ENCODE data around the gene ARFGAP3.

The ARFGAP3 gene

DNA sequence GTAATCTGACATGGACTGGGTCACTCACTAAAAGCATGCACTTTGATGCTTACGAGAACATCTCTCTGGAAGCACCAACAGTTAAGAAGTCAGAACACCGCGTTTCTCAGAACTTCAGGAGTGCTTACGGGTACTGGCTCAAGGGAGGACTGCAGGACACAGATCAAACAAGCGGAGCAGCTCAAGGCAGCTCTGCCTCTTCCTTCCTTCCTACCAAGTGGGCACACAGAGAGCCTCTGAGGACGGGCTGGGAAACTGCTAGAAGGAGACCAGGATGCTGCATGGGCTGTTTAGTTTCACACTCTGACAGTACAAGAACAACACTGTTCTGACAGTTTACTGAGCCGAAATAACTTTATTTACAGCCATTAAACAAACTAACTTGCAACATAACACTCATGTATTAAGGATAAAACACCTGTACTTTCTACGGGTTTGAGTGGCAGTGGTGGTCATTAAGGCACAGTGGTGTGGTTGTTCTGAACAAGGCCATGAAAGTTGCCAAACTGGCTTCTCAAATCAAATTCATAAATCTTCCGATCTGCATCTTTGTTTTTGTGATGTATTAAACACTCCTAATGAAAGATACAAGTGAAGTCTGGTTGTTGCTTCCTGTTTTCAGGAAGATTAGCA lies 37.5 kb downstream of the ARFGAP3 start:
- ChIA-PET POLR2A (no interaction called here), CTCF (interaction anchor here (0.5 to 5.1 kb wide), 20 partner anchors 8 to 203 kb away, joined by 3 to 40 read pairs (median 5); no protein-coding TSS in a partner anchor)
- H3K27ac ChIP-seq (ENCODE audit: insufficient read depth in 1 of 2, low read depth in 1 of 2, low read length in 2 of 2, poor library complexity in 1 of 2, severe bottlenecking in 2 of 2), result no peak overlapping the region
- 72% methylated on average over 6 of the region's 9 CpGs for WGBS (ENCODE audit: insufficient coverage)
- H3K36me3 ChIP-seq (ENCODE audit: control insufficient read depth in 4 of 4, insufficient read depth in 4 of 4, low read length in 3 of 4), result peaks cover 5 to 31% (median 17%) of the 10 kb centered on the region in 4 experiments
- no peaks in the 10 kb centered on the region for H3K27me3 ChIP-seq (replicated peaks in 2 of 5; ENCODE audit: control insufficient read depth in 4 of 5, insufficient read depth in 5 of 5, low read length in 4 of 5)
- H3K4me3 ChIP-seq (ENCODE audit: control insufficient read depth in 1 of 7, extremely low read depth in 1 of 7, insufficient read depth in 4 of 7, low read depth in 2 of 7, low read length in 6 of 7), result peak overlapping the region in 2 of 7 experiments; percentile 50 to 54
- no peak for DNase-seq
- peaks cover 0 to 7% (median 3%) of the 10 kb centered on the region in 5 experiments for H3K9me3 ChIP-seq (ENCODE audit: control extremely low read depth in 1 of 5, control insufficient read depth in 4 of 5, insufficient read depth in 2 of 5, low read depth in 1 of 5, low read length in 4 of 5)
- H3K4me1 ChIP-seq (ENCODE audit: control extremely low read depth in 1 of 4, control insufficient read depth in 4 of 4, insufficient read depth in 4 of 4, low read length in 3 of 4), result peaks cover 0 to 5% (median under 1%) of the 10 kb centered on the region in 4 experiments

- Histone ChIP-seq H3K9me3 (ENCODE audit: control extremely low read depth in 1 of 5, control insufficient read depth in 4 of 5, insufficient read depth in 2 of 5, low read depth in 1 of 5, low read length in 4 of 5) (peaks cover 0 to 7% (median 3%) of the 10 kb centered on the region in 5 experiments), H3K4me3 (ENCODE audit: control insufficient read depth in 1 of 7, extremely low read depth in 1 of 7, insufficient read depth in 4 of 7, low read depth in 2 of 7, low read length in 6 of 7) (no peak overlapping the region), H3K4me1 (ENCODE audit: control extremely low read depth in 1 of 4, control insufficient read depth in 4 of 4, insufficient read depth in 4 of 4, low read length in 3 of 4) (peaks cover 0 to 10% (median 2%) of the 10 kb centered on the region in 4 experiments), H3K27me3 (replicated peaks in 2 of 5; ENCODE audit: control insufficient read depth in 4 of 5, insufficient read depth in 5 of 5, low read length in 4 of 5) (no peaks in the 10 kb centered on the region), H3K27ac (ENCODE audit: insufficient read depth in 1 of 2, low read depth in 1 of 2, low read length in 2 of 2, poor library complexity in 1 of 2, severe bottlenecking in 2 of 2) (no peak overlapping the region), H3K36me3 (ENCODE audit: control insufficient read depth in 4 of 4, insufficient read depth in 4 of 4, low read length in 3 of 4) (peaks cover 8 to 32% (median 18%) of the 10 kb centered on the region in 4 experiments)
- ChIA-PET CTCF (interaction anchor here (0.9 to 1.8 kb wide), 7 partner anchors 12 to 196 kb away, joined by 3 to 7 read pairs (median 3); no protein-coding TSS in a partner anchor), POLR2A (interaction anchor here (0.7 kb wide), 1 partner anchor 27 kb away, joined by 6 read pairs; no protein-coding TSS in a partner anchor)
- DNase-seq, result no peak
- WGBS (ENCODE audit: insufficient coverage), result 100% methylated on average over 1 of the region's 3 CpGs
Measured at GRCh38 chr22:42817556-42817955, 39.5 kb downstream of the ARFGAP3 start.

DNA sequence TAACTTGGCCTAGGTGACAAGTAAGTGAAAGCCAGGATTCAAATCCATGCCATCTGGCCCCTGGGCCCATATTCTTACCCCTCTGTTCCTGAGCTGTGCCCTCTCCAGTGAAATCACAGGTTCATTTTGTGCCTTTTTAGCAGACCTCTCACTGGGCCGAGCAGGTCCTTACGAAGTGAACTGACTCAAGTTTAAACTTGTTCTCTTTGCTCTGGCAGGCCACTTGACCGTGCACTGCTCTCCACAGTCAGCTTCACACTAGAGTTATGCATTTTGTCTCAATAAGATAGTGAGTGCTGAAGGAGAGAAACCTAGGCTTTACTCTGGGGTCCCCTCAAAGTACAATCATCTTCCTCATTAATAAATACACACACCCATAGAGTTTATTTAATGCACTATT lies 40.7 kb downstream of the ARFGAP3 start:
- H3K36me3 ChIP-seq (ENCODE audit: control insufficient read depth in 4 of 4, insufficient read depth in 4 of 4, low read length in 3 of 4), result peaks cover 4 to 25% (median 16%) of the 10 kb centered on the region in 4 experiments
- POLR2A ChIA-PET, result no interaction called here
- CTCF ChIA-PET, result interaction anchor here (1.0 to 1.8 kb wide), 7 partner anchors 18 to 195 kb away, joined by 3 to 7 read pairs (median 4); no protein-coding TSS in a partner anchor
- no peak for DNase-seq
- 92% methylated on average over 2 of the region's 3 CpGs for whole genome bisulfite sequencing (ENCODE audit: insufficient coverage)
- peaks cover 0 to 2% (median 0%) of the 10 kb centered on the region in 5 experiments for H3K9me3 ChIP-seq (ENCODE audit: control extremely low read depth in 1 of 5, control insufficient read depth in 4 of 5, insufficient read depth in 2 of 5, low read depth in 1 of 5, low read length in 4 of 5)
- H3K27ac ChIP-seq (ENCODE audit: insufficient read depth in 1 of 2, low read depth in 1 of 2, low read length in 2 of 2, poor library complexity in 1 of 2, severe bottlenecking in 2 of 2), result no peak overlapping the region
- no peak overlapping the region for H3K4me3 ChIP-seq (ENCODE audit: control insufficient read depth in 1 of 7, extremely low read depth in 1 of 7, insufficient read depth in 4 of 7, low read depth in 2 of 7, low read length in 6 of 7)
- peaks cover 0 to 10% (median 2%) of the 10 kb centered on the region in 4 experiments for H3K4me1 ChIP-seq (ENCODE audit: control extremely low read depth in 1 of 4, control insufficient read depth in 4 of 4, insufficient read depth in 4 of 4, low read length in 3 of 4)
- no peaks in the 10 kb centered on the region for H3K27me3 ChIP-seq (replicated peaks in 2 of 5; ENCODE audit: control insufficient read depth in 4 of 5, insufficient read depth in 5 of 5, low read length in 4 of 5)

- ChIA-PET CTCF (interaction anchor here (1.0 kb wide), 1 partner anchor 194 kb away, joined by 3 read pairs; no protein-coding TSS in a partner anchor), POLR2A (no interaction called here)
- H3K4me1 ChIP-seq (ENCODE audit: control extremely low read depth in 1 of 4, control insufficient read depth in 4 of 4, insufficient read depth in 4 of 4, low read length in 3 of 4), result peaks cover 0 to 7% (median 2%) of the 10 kb centered on the region in 4 experiments
- H3K36me3 ChIP-seq (ENCODE audit: control insufficient read depth in 4 of 4, insufficient read depth in 4 of 4, low read length in 3 of 4), result peaks cover 9 to 35% (median 22%) of the 10 kb centered on the region in 4 experiments
- peak overlapping the region in 1 of 2 experiments; percentile 27 for H3K27ac ChIP-seq (ENCODE audit: insufficient read depth in 1 of 2, low read depth in 1 of 2, low read length in 2 of 2, poor library complexity in 1 of 2, severe bottlenecking in 2 of 2)
- H3K27me3 ChIP-seq (replicated peaks in 2 of 5; ENCODE audit: control insufficient read depth in 4 of 5, insufficient read depth in 5 of 5, low read length in 4 of 5), result no peaks in the 10 kb centered on the region
- no peak overlapping the region for H3K4me3 ChIP-seq (ENCODE audit: control insufficient read depth in 1 of 7, extremely low read depth in 1 of 7, insufficient read depth in 4 of 7, low read depth in 2 of 7, low read length in 6 of 7)
- no peak for DNase-seq
- no peaks in the 10 kb centered on the region for H3K9me3 ChIP-seq (ENCODE audit: control extremely low read depth in 1 of 5, control insufficient read depth in 4 of 5, insufficient read depth in 2 of 5, low read depth in 1 of 5, low read length in 4 of 5)
- WGBS (ENCODE audit: insufficient coverage), result 100% methylated on average over 1 of the region's 2 CpGs
Measured at GRCh38 chr22:42814616-42815015, 42.5 kb downstream of the ARFGAP3 start.

GRCh38 chr22:42814215-42814614 lies 42.9 kb downstream of the ARFGAP3 start:
- no peak overlapping the region for H3K4me3 ChIP-seq (ENCODE audit: control insufficient read depth in 1 of 7, extremely low read depth in 1 of 7, insufficient read depth in 4 of 7, low read depth in 2 of 7, low read length in 6 of 7)
- peaks cover 10 to 37% (median 22%) of the 10 kb centered on the region in 4 experiments for H3K36me3 ChIP-seq (ENCODE audit: control insufficient read depth in 4 of 4, insufficient read depth in 4 of 4, low read length in 3 of 4)
- H3K27ac ChIP-seq (ENCODE audit: insufficient read depth in 1 of 2, low read depth in 1 of 2, low read length in 2 of 2, poor library complexity in 1 of 2, severe bottlenecking in 2 of 2), result peak overlapping the region in 1 of 2 experiments; percentile 27
- peak; percentile 31 to 83 (median 75) for DNase-seq
- no peaks in the 10 kb centered on the region for H3K9me3 ChIP-seq (ENCODE audit: control extremely low read depth in 1 of 5, control insufficient read depth in 4 of 5, insufficient read depth in 2 of 5, low read depth in 1 of 5, low read length in 4 of 5)
- WGBS (ENCODE audit: insufficient coverage), result 80% methylated on average over 2 of the region's 2 CpGs
- ChIA-PET POLR2A (no interaction called here), CTCF (interaction anchor here (1.0 kb wide), 1 partner anchor 193 kb away, joined by 3 read pairs; no protein-coding TSS in a partner anchor)
- H3K27me3 ChIP-seq (replicated peaks in 2 of 5; ENCODE audit: control insufficient read depth in 4 of 5, insufficient read depth in 5 of 5, low read length in 4 of 5), result no peaks in the 10 kb centered on the region
- H3K4me1 ChIP-seq (ENCODE audit: control extremely low read depth in 1 of 4, control insufficient read depth in 4 of 4, insufficient read depth in 4 of 4, low read length in 3 of 4), result peaks cover 0 to 7% (median 2%) of the 10 kb centered on the region in 4 experiments

DNA sequence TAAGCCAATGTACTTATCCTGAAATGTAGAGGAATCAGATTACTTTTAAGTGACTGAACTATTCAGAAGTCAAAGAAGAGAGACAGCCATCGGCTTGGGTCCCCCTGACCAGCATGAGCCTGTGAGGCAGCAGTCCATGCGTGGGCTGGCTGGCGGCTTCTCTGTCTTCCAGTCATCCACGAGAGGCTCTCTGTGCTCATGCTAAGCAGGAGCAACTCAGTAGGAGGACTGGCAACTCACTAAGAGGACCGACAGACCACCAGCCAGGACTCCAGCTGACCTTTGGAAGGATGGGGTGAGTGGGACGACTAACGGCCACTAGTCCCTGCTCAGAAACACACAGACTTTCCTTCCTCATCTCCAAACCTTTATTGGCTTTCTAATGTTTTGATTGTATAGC lies 43.6 kb downstream of the ARFGAP3 start:
- Histone ChIP-seq H3K27me3 (replicated peaks in 2 of 5; ENCODE audit: control insufficient read depth in 4 of 5, insufficient read depth in 5 of 5, low read length in 4 of 5) (no peaks in the 10 kb centered on the region), H3K36me3 (ENCODE audit: control insufficient read depth in 4 of 4, insufficient read depth in 4 of 4, low read length in 3 of 4) (peaks cover 11 to 43% (median 25%) of the 10 kb centered on the region in 4 experiments), H3K9me3 (ENCODE audit: control extremely low read depth in 1 of 5, control insufficient read depth in 4 of 5, insufficient read depth in 2 of 5, low read depth in 1 of 5, low read length in 4 of 5) (no peaks in the 10 kb centered on the region), H3K4me1 (ENCODE audit: control extremely low read depth in 1 of 4, control insufficient read depth in 4 of 4, insufficient read depth in 4 of 4, low read length in 3 of 4) (peaks cover 0 to 10% (median 5%) of the 10 kb centered on the region in 4 experiments), H3K4me3 (ENCODE audit: control insufficient read depth in 1 of 7, extremely low read depth in 1 of 7, insufficient read depth in 4 of 7, low read depth in 2 of 7, low read length in 6 of 7) (no peak overlapping the region), H3K27ac (ENCODE audit: insufficient read depth in 1 of 2, low read depth in 1 of 2, low read length in 2 of 2, poor library complexity in 1 of 2, severe bottlenecking in 2 of 2) (no peak overlapping the region)
- POLR2A ChIA-PET, result no interaction called here
- no peak for DNase-seq
- CTCF ChIA-PET, result interaction anchor here (1.0 kb wide), 1 partner anchor 192 kb away, joined by 3 read pairs; no protein-coding TSS in a partner anchor
- WGBS (ENCODE audit: insufficient coverage), result 100% methylated on average over 3 of the region's 7 CpGs

DNA sequence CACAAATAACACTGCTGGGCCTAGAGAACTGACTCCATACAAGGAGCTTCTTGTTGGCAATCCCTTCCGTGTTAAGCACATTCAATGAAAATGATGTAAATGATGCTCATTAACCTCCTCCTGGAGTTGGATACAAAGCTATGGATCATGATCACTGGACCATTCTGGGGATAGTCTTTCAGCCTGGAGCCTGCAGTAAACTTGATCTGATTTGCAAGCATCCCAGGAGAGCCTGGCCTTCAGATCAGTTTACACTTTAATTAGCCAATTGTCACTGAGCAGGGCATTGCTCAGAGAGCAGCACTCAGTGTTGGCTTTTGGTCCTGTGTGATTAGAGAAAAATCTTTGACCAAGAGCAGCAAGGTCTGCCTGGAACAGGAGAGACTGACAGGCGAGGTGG lies 45.6 kb downstream of the ARFGAP3 start:
- POLR2A ChIA-PET, result no interaction called here
- peaks cover 19 to 55% (median 34%) of the 10 kb centered on the region in 4 experiments for H3K36me3 ChIP-seq (ENCODE audit: control insufficient read depth in 4 of 4, insufficient read depth in 4 of 4, low read length in 3 of 4)
- no peaks in the 10 kb centered on the region for H3K9me3 ChIP-seq (ENCODE audit: control extremely low read depth in 1 of 5, control insufficient read depth in 4 of 5, insufficient read depth in 2 of 5, low read depth in 1 of 5, low read length in 4 of 5)
- H3K27me3 ChIP-seq (replicated peaks in 2 of 5; ENCODE audit: control insufficient read depth in 4 of 5, insufficient read depth in 5 of 5, low read length in 4 of 5), result no peaks in the 10 kb centered on the region
- DNase-seq, result no peak
- CTCF ChIA-PET, result interaction anchor here (1.4 to 2.7 kb wide), 2 partner anchors 9 to 22 kb away, joined by 4 to 13 read pairs; no protein-coding TSS in a partner anchor
- peaks cover 0 to 11% (median 7%) of the 10 kb centered on the region in 4 experiments for H3K4me1 ChIP-seq (ENCODE audit: control extremely low read depth in 1 of 4, control insufficient read depth in 4 of 4, insufficient read depth in 4 of 4, low read length in 3 of 4)
- H3K27ac ChIP-seq (ENCODE audit: insufficient read depth in 1 of 2, low read depth in 1 of 2, low read length in 2 of 2, poor library complexity in 1 of 2, severe bottlenecking in 2 of 2), result no peak overlapping the region
- no peak overlapping the region for H3K4me3 ChIP-seq (ENCODE audit: control insufficient read depth in 1 of 7, extremely low read depth in 1 of 7, insufficient read depth in 4 of 7, low read depth in 2 of 7, low read length in 6 of 7)
- 100% methylated on average over 2 of the region's 2 CpGs for WGBS (ENCODE audit: insufficient coverage)

Measured in common myeloid progenitor, CD34-positive (primary cell).